ENCODE data around the gene SIKE1. TPM values are rescaled to one million over a fixed set of nuclear protein-coding genes. Genes with fewer than 3 reads are reported as not detected.

Gene SIKE1
- total RNA-seq, 4 donors from 2014 or later, result 19.8 to 58.1 (median 44.0) TPM

GRCh38 chr1:114745291-114745690 is 35.2 kb downstream of the SIKE1 start:
- no peak overlapping the region for H3K27ac ChIP-seq

GRCh38 chr1:114741963-114742746 is 38.3 kb downstream of the SIKE1 start:
- no peak for DNase-seq (ENCODE audit: low spot score in 2 of 2)
- H3K36me3 ChIP-seq, result peaks cover 0 to 53% (median 0%) of the 10 kb centered on the region in 3 donors
- H3K27me3 ChIP-seq, result no peaks in the 10 kb centered on the region
- WGBS, 2 donors, result 93 to 97% methylated on average over 11 of the region's 11 CpGs
- H3K4me3 ChIP-seq, result no peak overlapping the region
- no peaks in the 10 kb centered on the region for H3K9me3 ChIP-seq
- H3K4me1 ChIP-seq, result peaks cover 0 to 42% (median 2%) of the 10 kb centered on the region in 4 donors
- H3K27ac ChIP-seq, result no peak overlapping the region
- TF ChIP-seq EP300 (IDR thresholded peaks at IDR 0.05) (no peak), POLR2A (IDR thresholded peaks at IDR 0.05) (no peak), CTCF (IDR thresholded peaks at IDR 0.05) (no peak)

More at GRCh38 chr1:114745291-114745690, 35.2 kb downstream of the SIKE1 start:
- no peak for DNase-seq (ENCODE audit: low spot score in 2 of 2)
- no peaks in the 10 kb centered on the region for H3K27me3 ChIP-seq
- peaks cover 0 to 46% (median 0%) of the 10 kb centered on the region in 3 donors for H3K36me3 ChIP-seq
- H3K9me3 ChIP-seq, result no peaks in the 10 kb centered on the region
- H3K4me1 ChIP-seq, result peaks cover 0 to 72% (median 19%) of the 10 kb centered on the region in 4 donors
- no peak overlapping the region for H3K4me3 ChIP-seq
- WGBS, 2 donors, result 58 to 67% methylated on average over 2 of the region's 2 CpGs
- TF ChIP-seq EP300 (IDR thresholded peaks at IDR 0.05) (no peak), CTCF (IDR thresholded peaks at IDR 0.05) (no peak), POLR2A (IDR thresholded peaks at IDR 0.05) (no peak)

- no peaks in the 10 kb centered on the region for H3K27me3 ChIP-seq
- H3K9me3 ChIP-seq, result no peaks in the 10 kb centered on the region
- WGBS, 2 donors, result 95% methylated on average over 1 of the region's 1 CpG
- no peak for DNase-seq (ENCODE audit: low spot score in 2 of 2)
- H3K4me3 ChIP-seq, result no peak overlapping the region
- peaks cover 0 to 25% (median 2%) of the 10 kb centered on the region in 4 donors for H3K4me1 ChIP-seq
- no peak for TF ChIP-seq CTCF (IDR thresholded peaks at IDR 0.05)
- TF ChIP-seq POLR2A (IDR thresholded peaks at IDR 0.05), result no peak
- TF ChIP-seq EP300 (IDR thresholded peaks at IDR 0.05), result no peak
- H3K36me3 ChIP-seq, result peaks cover 0 to 64% (median 0%) of the 10 kb centered on the region in 3 donors
- H3K27ac ChIP-seq, result no peak overlapping the region
These were observed 40.2 kb downstream of the SIKE1 start for GRCh38 chr1:114740331-114740730.

- H3K9me3 ChIP-seq, result no peaks in the 10 kb centered on the region
- H3K27me3 ChIP-seq, result no peaks in the 10 kb centered on the region
- TF ChIP-seq POLR2A (IDR thresholded peaks at IDR 0.05) (no peak), CTCF (IDR thresholded peaks at IDR 0.05) (no peak), EP300 (IDR thresholded peaks at IDR 0.05) (no peak)
- DNase-seq (ENCODE audit: low spot score in 2 of 2), result no peak
- no peak overlapping the region for H3K4me3 ChIP-seq
- peaks cover 0 to 7% (median 2%) of the 10 kb centered on the region in 4 donors for H3K4me1 ChIP-seq
- H3K27ac ChIP-seq, result no peak overlapping the region
- peaks cover 0 to 85% (median 6%) of the 10 kb centered on the region in 3 donors for H3K36me3 ChIP-seq
- 91 to 93% methylated on average over 6 of the region's 6 CpGs for WGBS, 2 donors
These were observed 43.1 kb downstream of the SIKE1 start for GRCh38 chr1:114737314-114737849.

GRCh38 chr1:114735479-114735878 is 45.0 kb downstream of the SIKE1 start:
- 89 to 92% methylated on average over 1 of the region's 1 CpG for WGBS, 2 donors
- Histone ChIP-seq H3K9me3 (no peaks in the 10 kb centered on the region), H3K27me3 (no peaks in the 10 kb centered on the region), H3K4me3 (no peak overlapping the region), H3K27ac (no peak overlapping the region), H3K4me1 (peaks cover 0 to 3% (median 0%) of the 10 kb centered on the region in 4 donors), H3K36me3 (peaks cover 0 to 90% (median 9%) of the 10 kb centered on the region in 3 donors)
- no peak for DNase-seq (ENCODE audit: low spot score in 2 of 2)
- TF ChIP-seq EP300 (IDR thresholded peaks at IDR 0.05) (no peak), CTCF (IDR thresholded peaks at IDR 0.05) (no peak), POLR2A (IDR thresholded peaks at IDR 0.05) (no peak)
